Caco-2 (cell line): ENCODE measurements around the gene GDF10. TPM values are rescaled to one million over a fixed set of nuclear protein-coding genes. Genes with fewer than 3 reads are reported as not detected.

ENCODE experiments used
- BruUV-seq: library from RNA; stranded (reverse); fragments of 400-500 nt; replicated peaks from 2 replicates; lab custom pipeline; 2021; lab: Mats Ljungman, UMichigan
- CTCF ChIA-PET: fragments of 300-600 bp; sonication (Branson Sonifier 250); formaldehyde crosslinking; loops from one replicate; lab custom pipeline; 2022; ENCODE audit warnings: antibody characterized with exemption; lab: Charles Lee
- POLR2A ChIA-PET: fragments of 300-600 bp; sonication (Branson Sonifier 250); formaldehyde crosslinking; loops from one replicate; lab custom pipeline; 2022; ENCODE audit warnings: antibody characterized with exemption; lab: Charles Lee
- DNase-seq, 2 experiments: peaks; one replicate each; pipeline versions ENCODE4 v3.0.0 to v3.0.0-alpha.2; 2020 to 2022
- H3K27me3 ChIP-seq: replicated peaks from 2 replicates; pipeline ENCODE4 v1.6.0; 2011; ENCODE audit warnings: low read length; ENCODE audit not compliant: control insufficient read depth, insufficient read depth
- H3K36me3 ChIP-seq: 2 replicates; pipeline ENCODE4 v1.5.1; 2011; ENCODE audit warnings: low read length; ENCODE audit not compliant: control insufficient read depth, insufficient read depth
- H3K4me1 ChIP-seq: fragments of 250-450 bp; sonication (Bioruptor Pico); 2 replicates; pipeline ENCODE4 v1.5.1; 2020; ENCODE audit warnings: mild to moderate bottlenecking
- H3K4me3 ChIP-seq: 2 replicates; pipeline ENCODE4 v1.5.1; 2011; ENCODE audit warnings: low read depth, mild to moderate bottlenecking, control low read depth, low read length
- H3K9me3 ChIP-seq: fragments of 250-450 bp; sonication (Bioruptor Pico); 2 replicates; pipeline ENCODE4 v1.5.1; 2020; ENCODE audit warnings: mild to moderate bottlenecking, moderate library complexity
- H3K27ac Mint-ChIP-seq: one replicate; pipeline ENCODE4 v1.8.0; 2022; ENCODE audit warnings: mixed read lengths; ENCODE audit not compliant: unreplicated experiment
- H3K27me3 Mint-ChIP-seq: one replicate; pipeline ENCODE4 v1.8.0; 2022; ENCODE audit warnings: mixed read lengths; ENCODE audit not compliant: insufficient read depth, unreplicated experiment
- H3K36me3 Mint-ChIP-seq: one replicate; pipeline ENCODE4 v1.8.0; 2022; ENCODE audit warnings: mild to moderate bottlenecking, mixed read lengths; ENCODE audit not compliant: insufficient read depth, unreplicated experiment
- H3K4me1 Mint-ChIP-seq: one replicate; pipeline ENCODE4 v1.8.0; 2022; ENCODE audit warnings: low read depth, mixed read lengths; ENCODE audit not compliant: unreplicated experiment
- H3K4me3 Mint-ChIP-seq: one replicate; pipeline ENCODE4 v1.8.0; 2022; ENCODE audit warnings: mild to moderate bottlenecking, moderate library complexity, mixed read lengths; ENCODE audit not compliant: unreplicated experiment
- H3K9me3 Mint-ChIP-seq: one replicate; pipeline ENCODE4 v1.8.0; 2022; ENCODE audit warnings: mixed read lengths; ENCODE audit not compliant: unreplicated experiment
- CTCF ChIP-seq, 2 experiments: fragments of 200-600 bp in 1 of 2; IDR thresholded peaks; 1 replicate in 1 of 2; 2 replicates in 1 of 2; pipeline versions ENCODE4 v1.5.1 to v1.8.0; 2011 to 2022; ENCODE audit warnings: antibody characterized with exemption in 1 of 2, control low read depth in 1 of 2, inconsistent platforms in 1 of 2, low read depth in 1 of 2, low read length in 1 of 2, mild to moderate bottlenecking in 1 of 2, moderate library complexity in 1 of 2; ENCODE audit not compliant: insufficient read depth in 1 of 2, severe bottlenecking in 1 of 2, unreplicated experiment in 1 of 2
- intact Hi-C: fragments of 100-400 bp; cut with micrococcal nuclease; formaldehyde crosslinking; loops from one replicate; pipeline ENCODE4 v1.10.0; 2022; ENCODE audit not compliant: unreplicated experiment
- total RNA-seq: library from RNA; stranded (reverse); gene quantifications from 2 replicates; pipeline ENCODE4 v1.2.3, GENCODE V29; 2022

GDF10 gene
- total RNA-seq, 1 experiment from 2014 or later = not detected

DNA sequence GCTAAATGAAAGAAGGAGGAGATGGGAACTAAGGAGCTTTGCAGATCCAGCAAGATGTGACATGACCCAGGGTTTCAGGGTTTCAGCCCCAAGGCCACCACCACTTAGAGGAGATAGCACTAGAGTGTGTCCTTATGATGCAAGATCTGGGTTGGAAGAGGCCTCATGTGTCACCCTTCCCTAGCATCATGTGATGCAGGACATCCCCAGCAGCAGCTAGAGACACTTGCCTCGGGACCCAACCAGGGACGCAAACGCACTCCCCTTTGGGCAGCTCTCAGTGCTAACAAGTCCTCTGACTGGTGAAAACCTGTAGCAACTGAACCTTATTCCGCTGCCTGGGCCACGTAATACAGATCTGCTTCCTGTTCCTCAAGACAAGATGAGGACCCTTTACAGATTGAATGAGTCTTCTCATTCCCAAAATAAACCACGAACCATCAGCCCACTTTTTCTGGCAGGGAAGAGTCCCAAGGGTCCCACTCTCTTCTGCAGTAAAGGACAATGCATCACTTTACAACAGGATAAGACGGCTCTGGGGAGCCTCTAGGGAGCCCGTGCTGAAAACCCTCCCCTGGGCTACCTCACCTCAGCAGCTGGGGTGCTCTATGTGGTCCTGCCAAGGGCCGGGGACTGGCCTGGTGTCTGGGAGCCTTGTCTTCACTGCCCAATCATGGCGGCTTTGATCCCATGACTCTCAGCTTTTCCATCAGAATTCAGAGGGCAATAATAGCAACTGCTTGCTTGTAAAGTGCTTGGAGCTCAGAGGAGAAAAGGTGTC, 44.8 kb upstream of the GDF10 start:
- no peak overlapping the region for H3K4me3 Mint-ChIP-seq

DNA sequence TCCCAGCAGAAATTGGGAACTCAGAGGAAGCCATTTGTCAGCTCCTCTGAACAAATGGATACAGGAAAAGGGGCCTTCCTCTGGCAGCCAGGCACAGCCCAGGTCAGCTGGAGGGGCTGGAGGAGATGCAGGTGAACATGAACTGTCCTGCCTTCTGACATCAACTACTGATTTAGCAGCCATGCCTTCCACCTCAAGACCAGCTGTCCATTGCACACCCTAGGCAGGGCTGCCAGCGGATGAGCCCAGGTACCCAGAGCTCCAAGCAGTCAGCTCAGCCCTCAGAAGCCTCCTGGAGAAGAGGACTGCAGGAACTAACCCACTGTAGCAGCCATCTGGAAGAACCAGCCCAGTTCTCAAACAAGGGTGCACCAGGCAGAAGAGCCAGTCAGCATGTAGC, 44.1 kb upstream of the GDF10 start:
- no peaks in the 10 kb centered on the region for H3K9me3 ChIP-seq
- BruUV-seq = no TSS peak
- H3K4me1 Mint-ChIP-seq = no peaks in the 10 kb centered on the region
- H3K9me3 Mint-ChIP-seq = no peaks in the 10 kb centered on the region
- H3K27me3 ChIP-seq = no peaks in the 10 kb centered on the region
- CTCF ChIA-PET = no interaction called here
- H3K36me3 ChIP-seq = no peaks in the 10 kb centered on the region
- no peak for DNase-seq
- no peak for TF ChIP-seq CTCF (IDR thresholded peaks at IDR 0.05; ENCODE audit: insufficient read depth in 1 of 2, low read depth in 1 of 2, low read length in 1 of 2, severe bottlenecking in 1 of 2, unreplicated experiment in 1 of 2)
- POLR2A ChIA-PET = no interaction called here
- intact Hi-C loops = no loop called here
- peaks cover 7% of the 10 kb centered on the region for H3K27me3 Mint-ChIP-seq
- H3K27ac Mint-ChIP-seq = no peak overlapping the region
- H3K36me3 Mint-ChIP-seq = no peaks in the 10 kb centered on the region
- no peak overlapping the region for H3K4me3 Mint-ChIP-seq
- no peaks in the 10 kb centered on the region for H3K4me1 ChIP-seq
- no peak overlapping the region for H3K4me3 ChIP-seq

More for the DNA sequence above, 44.8 kb upstream of the GDF10 start:
- Mint-ChIP-seq H3K9me3 (no peaks in the 10 kb centered on the region), H3K4me1 (no peaks in the 10 kb centered on the region), H3K27ac (no peak overlapping the region), H3K36me3 (no peaks in the 10 kb centered on the region), H3K27me3 (peaks cover 4% of the 10 kb centered on the region)
- DNase-seq = no peak
- ChIA-PET POLR2A (no interaction called here), CTCF (interaction anchor here (0.8 kb wide), 1 partner anchor 31 kb away, joined by 4 read pairs; no protein-coding TSS in a partner anchor)
- H3K4me3 ChIP-seq = no peak overlapping the region
- no TSS peak for BruUV-seq
- H3K9me3 ChIP-seq = no peaks in the 10 kb centered on the region
- H3K4me1 ChIP-seq = no peaks in the 10 kb centered on the region
- H3K36me3 ChIP-seq = no peaks in the 10 kb centered on the region
- intact Hi-C loops = no loop called here
- H3K27me3 ChIP-seq = no peaks in the 10 kb centered on the region
- no peak for TF ChIP-seq CTCF (IDR thresholded peaks at IDR 0.05; ENCODE audit: insufficient read depth in 1 of 2, low read depth in 1 of 2, low read length in 1 of 2, severe bottlenecking in 1 of 2, unreplicated experiment in 1 of 2)

DNA sequence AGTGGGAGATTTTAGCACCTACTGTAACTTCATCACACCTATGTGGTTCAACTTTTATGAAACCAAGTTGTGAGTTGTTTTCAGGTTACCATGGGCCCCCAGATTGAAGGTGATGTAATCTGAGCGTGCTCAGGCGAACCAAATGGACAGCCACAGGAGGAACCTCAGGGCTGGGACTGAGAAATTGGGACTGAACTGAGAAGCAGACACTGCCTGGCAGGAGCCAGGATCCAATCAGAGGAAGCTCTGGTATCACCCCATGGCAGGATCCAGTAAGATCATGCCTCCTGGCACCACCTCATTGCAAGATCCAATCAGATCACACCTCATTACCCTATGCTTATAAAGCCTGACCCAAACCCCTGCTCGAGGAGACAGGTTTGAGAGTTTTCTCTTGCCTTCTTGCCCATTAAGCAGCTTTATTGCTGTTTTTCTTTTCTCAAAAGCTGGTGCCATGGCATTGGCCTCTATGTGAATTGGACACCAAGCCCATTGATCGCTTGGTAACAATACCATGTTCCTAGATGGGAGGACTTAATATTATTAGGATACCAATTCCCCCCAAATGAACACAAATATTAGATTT, 43.2 kb upstream of the GDF10 start:
- no peaks in the 10 kb centered on the region for H3K9me3 ChIP-seq
- TF ChIP-seq CTCF (IDR thresholded peaks at IDR 0.05; ENCODE audit: insufficient read depth in 1 of 2, low read depth in 1 of 2, low read length in 1 of 2, severe bottlenecking in 1 of 2, unreplicated experiment in 1 of 2) = no peak
- H3K27ac Mint-ChIP-seq = no peak overlapping the region
- ChIA-PET CTCF (no interaction called here), POLR2A (no interaction called here)
- H3K27me3 ChIP-seq = no peaks in the 10 kb centered on the region
- H3K9me3 Mint-ChIP-seq = no peaks in the 10 kb centered on the region
- no peaks in the 10 kb centered on the region for H3K4me1 Mint-ChIP-seq
- BruUV-seq = no TSS peak
- no peaks in the 10 kb centered on the region for H3K4me1 ChIP-seq
- peaks cover 4% of the 10 kb centered on the region for H3K27me3 Mint-ChIP-seq
- no peak for DNase-seq
- H3K36me3 Mint-ChIP-seq = no peaks in the 10 kb centered on the region
- intact Hi-C loops = no loop called here
- no peak overlapping the region for H3K4me3 Mint-ChIP-seq
- no peaks in the 10 kb centered on the region for H3K36me3 ChIP-seq
- no peak overlapping the region for H3K4me3 ChIP-seq
